CD8-positive, alpha-beta memory T cell (primary cell): ENCODE measurements around the gene DBNL. TPM values are rescaled to one million over a fixed set of nuclear protein-coding genes. Genes with fewer than 3 reads are reported as not detected.

Experiments used
- CTCF ChIA-PET: fragments of 350-600 bp; sonication (Branson Sonifier 250); formaldehyde crosslinking; loops from one replicate; lab custom pipeline; 2021; ENCODE audit warnings: antibody characterized with exemption; lab: Charles Lee
- POLR2A ChIA-PET: fragments of 350-600 bp; sonication (Branson Sonifier 250); formaldehyde crosslinking; loops from one replicate; lab custom pipeline; 2021; ENCODE audit warnings: antibody characterized with exemption; lab: Charles Lee
- DNase-seq, 5 donors: peaks; one replicate each; pipeline versions ENCODE4 v3.0.0 to v3.0.0-alpha.2; 2020 to 2022; ENCODE audit warnings: mixed read lengths in 1 of 5
- H3K27ac ChIP-seq: one replicate; pipeline ENCODE4 v1.7.0; 2013; ENCODE audit warnings: low read depth, mild to moderate bottlenecking, low read length, moderate library complexity
- H3K27me3 ChIP-seq: 2 replicates; pipeline ENCODE4 v1.7.0; 2013; ENCODE audit warnings: low read length, mild to moderate bottlenecking; ENCODE audit not compliant: insufficient read depth, poor library complexity, severe bottlenecking
- H3K36me3 ChIP-seq: 2 replicates; pipeline ENCODE4 v1.7.0; 2013; ENCODE audit warnings: mild to moderate bottlenecking, low read length, moderate library complexity; ENCODE audit not compliant: insufficient read depth
- H3K4me1 ChIP-seq: 2 replicates; pipeline ENCODE4 v1.7.0; 2013; ENCODE audit warnings: mild to moderate bottlenecking, low read length, moderate library complexity; ENCODE audit not compliant: insufficient read depth
- H3K4me3 ChIP-seq: 2 replicates; pipeline ENCODE4 v1.7.0; 2013; ENCODE audit warnings: mild to moderate bottlenecking, low read length
- H3K9me3 ChIP-seq: 2 replicates; pipeline ENCODE4 v1.7.0; 2013; ENCODE audit warnings: mild to moderate bottlenecking, low read length
- H3K27ac Mint-ChIP-seq, 8 donors: one replicate each; pipeline ENCODE4 v1.8.0; 2020 to 2021; ENCODE audit warnings: mixed read lengths in 8 of 8, mild to moderate bottlenecking in 6 of 8, inconsistent platforms in 3 of 8, moderate library complexity in 3 of 8
- H3K27me3 Mint-ChIP-seq, 2 donors: one replicate each; pipeline ENCODE4 v1.8.0; 2020 to 2021; ENCODE audit warnings: mixed read lengths in 2 of 2, mild to moderate bottlenecking in 1 of 2, moderate library complexity in 1 of 2
- H3K36me3 Mint-ChIP-seq, 3 donors: one replicate each; pipeline ENCODE4 v1.8.0; 2020 to 2021; ENCODE audit warnings: mixed read lengths in 3 of 3, inconsistent platforms in 1 of 3, mild to moderate bottlenecking in 1 of 3
- H3K4me1 Mint-ChIP-seq, 3 donors: one replicate each; pipeline ENCODE4 v1.8.0; 2020 to 2021; ENCODE audit warnings: mixed read lengths in 3 of 3, inconsistent platforms in 1 of 3, mild to moderate bottlenecking in 1 of 3
- H3K4me3 Mint-ChIP-seq, 7 donors: one replicate each; pipeline ENCODE4 v1.8.0; 2020 to 2021; ENCODE audit warnings: mixed read lengths in 7 of 7, mild to moderate bottlenecking in 6 of 7, moderate library complexity in 4 of 7, inconsistent platforms in 2 of 7
- H3K9me3 Mint-ChIP-seq, 5 donors: one replicate each; pipeline ENCODE4 v1.8.0; 2020 to 2022; ENCODE audit warnings: mixed read lengths in 5 of 5, mild to moderate bottlenecking in 3 of 5, moderate library complexity in 2 of 5, inconsistent platforms in 1 of 5
- polyA plus RNA-seq: library from polyadenylated mRNA; unstranded; fragments of 300-500 nt; fragmentation: Illumina TruSeq; gene quantifications from one replicate; pipeline ENCODE4 v1.2.3, GENCODE V29; 2021
- total RNA-seq, 2 experiments: library from RNA; stranded (reverse); gene quantifications; one replicate each; pipeline ENCODE4 v1.2.3, GENCODE V29; 2021

Gene DBNL
- total and polyA plus RNA-seq, 3 experiments from 2014 or later: 144 to 184 (median 154) TPM

- Mint-ChIP-seq H3K4me1 (no peaks in the 10 kb centered on the region), H3K27me3 (peaks cover 2 to 8% of the 10 kb centered on the region in 2 donors), H3K4me3 (no peak overlapping the region), H3K27ac (no peak overlapping the region), H3K9me3 (no peaks in the 10 kb centered on the region), H3K36me3 (no peaks in the 10 kb centered on the region)
- no peaks in the 10 kb centered on the region for H3K27me3 ChIP-seq
- no peak overlapping the region for H3K27ac ChIP-seq
- no peaks in the 10 kb centered on the region for H3K4me1 ChIP-seq
- ChIA-PET CTCF (no interaction called here), POLR2A (no interaction called here)
- no peaks in the 10 kb centered on the region for H3K36me3 ChIP-seq
- no peak for DNase-seq
- H3K9me3 ChIP-seq: no peaks in the 10 kb centered on the region
- H3K4me3 ChIP-seq: no peak overlapping the region
These were observed 51.3 kb downstream of the DBNL start for GRCh38 chr7:44095781-44096180.

GRCh38 chr7:44096326-44096881 lies 51.9 kb downstream of the DBNL start:
- ChIA-PET POLR2A (no interaction called here), CTCF (no interaction called here)
- no peaks in the 10 kb centered on the region for H3K36me3 Mint-ChIP-seq
- no peak for DNase-seq
- no peak overlapping the region for H3K4me3 ChIP-seq
- no peak overlapping the region for H3K27ac ChIP-seq
- H3K27ac Mint-ChIP-seq: no peak overlapping the region
- no peaks in the 10 kb centered on the region for H3K9me3 ChIP-seq
- no peaks in the 10 kb centered on the region for H3K4me1 Mint-ChIP-seq
- no peaks in the 10 kb centered on the region for H3K27me3 ChIP-seq
- no peaks in the 10 kb centered on the region for H3K36me3 ChIP-seq
- H3K9me3 Mint-ChIP-seq: no peaks in the 10 kb centered on the region
- H3K27me3 Mint-ChIP-seq: peaks cover 0 to 8% of the 10 kb centered on the region in 2 donors
- no peak overlapping the region for H3K4me3 Mint-ChIP-seq
- no peaks in the 10 kb centered on the region for H3K4me1 ChIP-seq

GRCh38 chr7:44097064-44097932 lies 52.8 kb downstream of the DBNL start:
- Mint-ChIP-seq H3K27me3 (peaks cover 3 to 9% of the 10 kb centered on the region in 2 donors), H3K4me3 (no peak overlapping the region), H3K4me1 (no peaks in the 10 kb centered on the region), H3K9me3 (no peaks in the 10 kb centered on the region), H3K27ac (no peak overlapping the region), H3K36me3 (no peaks in the 10 kb centered on the region)
- H3K9me3 ChIP-seq: no peaks in the 10 kb centered on the region
- no peak overlapping the region for H3K4me3 ChIP-seq
- no peaks in the 10 kb centered on the region for H3K4me1 ChIP-seq
- ChIA-PET CTCF (no interaction called here), POLR2A (no interaction called here)
- H3K27me3 ChIP-seq: no peaks in the 10 kb centered on the region
- H3K27ac ChIP-seq: no peak overlapping the region
- DNase-seq: no peak
- no peaks in the 10 kb centered on the region for H3K36me3 ChIP-seq

GRCh38 chr7:44098092-44099068 lies 53.9 kb downstream of the DBNL start:
- POLR2A ChIA-PET: no interaction called here
- H3K36me3 Mint-ChIP-seq: no peaks in the 10 kb centered on the region
- Histone ChIP-seq H3K9me3 (no peaks in the 10 kb centered on the region), H3K4me3 (no peak overlapping the region), H3K27ac (no peak overlapping the region), H3K36me3 (no peaks in the 10 kb centered on the region), H3K4me1 (no peaks in the 10 kb centered on the region), H3K27me3 (no peaks in the 10 kb centered on the region)
- no peaks in the 10 kb centered on the region for H3K9me3 Mint-ChIP-seq
- H3K4me3 Mint-ChIP-seq: no peak overlapping the region
- H3K27ac Mint-ChIP-seq: no peak overlapping the region
- CTCF ChIA-PET: no interaction called here
- no peak for DNase-seq
- peaks cover 0 to 2% (median 0%) of the 10 kb centered on the region in 3 donors for H3K4me1 Mint-ChIP-seq
- peaks cover 14 to 16% of the 10 kb centered on the region in 2 donors for H3K27me3 Mint-ChIP-seq

GRCh38 chr7:44099669-44100068 lies 55.2 kb downstream of the DBNL start:
- H3K27ac ChIP-seq: no peak overlapping the region
- no peak for DNase-seq
- no peaks in the 10 kb centered on the region for H3K4me1 ChIP-seq
- H3K4me3 Mint-ChIP-seq: no peak overlapping the region
- ChIA-PET POLR2A (no interaction called here), CTCF (no interaction called here)
- H3K9me3 ChIP-seq: no peaks in the 10 kb centered on the region
- H3K36me3 ChIP-seq: no peaks in the 10 kb centered on the region
- no peaks in the 10 kb centered on the region for H3K36me3 Mint-ChIP-seq
- H3K27me3 ChIP-seq: peaks cover 3% of the 10 kb centered on the region
- peaks cover 0 to 3% (median 0%) of the 10 kb centered on the region in 3 donors for H3K4me1 Mint-ChIP-seq
- H3K9me3 Mint-ChIP-seq: no peaks in the 10 kb centered on the region
- H3K4me3 ChIP-seq: no peak overlapping the region
- no peak overlapping the region for H3K27ac Mint-ChIP-seq
- H3K27me3 Mint-ChIP-seq: peaks cover 16 to 18% of the 10 kb centered on the region in 2 donors

- H3K36me3 ChIP-seq: no peaks in the 10 kb centered on the region
- DNase-seq: no peak
- peaks cover 10% of the 10 kb centered on the region for H3K4me1 ChIP-seq
- no peaks in the 10 kb centered on the region for H3K9me3 ChIP-seq
- no peak overlapping the region for H3K27ac ChIP-seq
- Mint-ChIP-seq H3K36me3 (no peaks in the 10 kb centered on the region), H3K27ac (no peak overlapping the region), H3K4me1 (peaks cover 5 to 13% (median 7%) of the 10 kb centered on the region in 3 donors), H3K4me3 (no peak overlapping the region), H3K9me3 (no peaks in the 10 kb centered on the region), H3K27me3 (peaks cover 23 to 25% of the 10 kb centered on the region in 2 donors)
- CTCF ChIA-PET: interaction anchor here (1.6 kb wide), 1 partner anchor 12 kb away, joined by 3 read pairs; no protein-coding TSS in a partner anchor
- no peak overlapping the region for H3K4me3 ChIP-seq
- peaks cover 3% of the 10 kb centered on the region for H3K27me3 ChIP-seq
- POLR2A ChIA-PET: no interaction called here
These were observed 56.2 kb downstream of the DBNL start for GRCh38 chr7:44100458-44101302.

GRCh38 chr7:44101303-44101965 lies 56.9 kb downstream of the DBNL start:
- no peak for DNase-seq
- H3K4me3 ChIP-seq: no peak overlapping the region
- H3K9me3 ChIP-seq: no peaks in the 10 kb centered on the region
- peaks cover 3% of the 10 kb centered on the region for H3K27me3 ChIP-seq
- no peak overlapping the region for H3K4me3 Mint-ChIP-seq
- H3K9me3 Mint-ChIP-seq: no peaks in the 10 kb centered on the region
- no peak overlapping the region for H3K27ac Mint-ChIP-seq
- H3K27ac ChIP-seq: no peak overlapping the region
- peaks cover 25 to 33% of the 10 kb centered on the region in 2 donors for H3K27me3 Mint-ChIP-seq
- peaks cover 11% of the 10 kb centered on the region for H3K4me1 ChIP-seq
- ChIA-PET CTCF (interaction anchor here (1.6 kb wide), 1 partner anchor 11 kb away, joined by 3 read pairs; no protein-coding TSS in a partner anchor), POLR2A (no interaction called here)
- peaks cover 8 to 17% (median 11%) of the 10 kb centered on the region in 3 donors for H3K4me1 Mint-ChIP-seq
- no peaks in the 10 kb centered on the region for H3K36me3 ChIP-seq
- no peaks in the 10 kb centered on the region for H3K36me3 Mint-ChIP-seq
